MCF 10A (cell line): ENCODE measurements around the gene ERGIC1. TPM values are rescaled to one million over a fixed set of nuclear protein-coding genes. Genes with fewer than 3 reads are reported as not detected.

ENCODE experiments used
- BruUV-seq: library from RNA; stranded (reverse); fragments of 400-500 nt; replicated peaks from 2 replicates; lab custom pipeline; 2021; lab: Mats Ljungman, UMichigan
- CTCF ChIA-PET: fragments of 300-600 bp; sonication (Branson Sonifier 250); formaldehyde crosslinking; extraction: SDS; loops from one replicate; lab custom pipeline; 2021; ENCODE audit warnings: antibody characterized with exemption, inconsistent platforms; lab: Yijun Ruan, JAX
- POLR2A ChIA-PET: fragments of 300-600, 350-650 bp; sonication (Branson Sonifier 250); formaldehyde crosslinking; extraction: SDS; loops from one replicate; lab custom pipeline; 2020; ENCODE audit warnings: antibody characterized with exemption, inconsistent platforms; lab: Yijun Ruan, JAX
- DNase-seq: peaks from one replicate; pipeline ENCODE4 v3.0.0-alpha.2; 2018; ENCODE audit not compliant: unreplicated experiment
- H3K27ac Mint-ChIP-seq: one replicate; pipeline ENCODE4 v1.8.0; 2022; ENCODE audit warnings: mild to moderate bottlenecking, low read depth, mixed read lengths; ENCODE audit not compliant: unreplicated experiment
- H3K27me3 Mint-ChIP-seq: one replicate; pipeline ENCODE4 v1.8.0; 2022; ENCODE audit warnings: mixed read lengths; ENCODE audit not compliant: insufficient read depth, unreplicated experiment
- H3K36me3 Mint-ChIP-seq: one replicate; pipeline ENCODE4 v1.8.0; 2022; ENCODE audit warnings: mild to moderate bottlenecking, moderate library complexity, mixed read lengths; ENCODE audit not compliant: insufficient read depth, unreplicated experiment
- H3K4me1 Mint-ChIP-seq: one replicate; pipeline ENCODE4 v1.8.0; 2022; ENCODE audit warnings: mixed read lengths; ENCODE audit not compliant: insufficient read depth, unreplicated experiment
- H3K4me3 Mint-ChIP-seq: one replicate; pipeline ENCODE4 v1.8.0; 2022; ENCODE audit warnings: mild to moderate bottlenecking, moderate library complexity, mixed read lengths; ENCODE audit not compliant: unreplicated experiment
- H3K9me3 Mint-ChIP-seq: one replicate; pipeline ENCODE4 v1.8.0; 2022; ENCODE audit warnings: mixed read lengths; ENCODE audit not compliant: unreplicated experiment
- intact Hi-C: fragments of 100-400 bp; cut with micrococcal nuclease; formaldehyde crosslinking; loops from 2 replicates; pipeline ENCODE4 v1.14.1; 2022
- total RNA-seq: library from RNA; stranded (reverse); gene quantifications from 2 replicates; pipeline ENCODE4 v1.2.3, GENCODE V29; 2022
- TF ChIP-seq, protein P1 (sequence below): fragments of 200-600 bp; IDR thresholded peaks from one replicate; pipeline ENCODE4 v1.8.0; 2022; ENCODE audit warnings: antibody characterized with exemption, mild to moderate bottlenecking; ENCODE audit not compliant: unreplicated experiment

ERGIC1 gene
- total RNA-seq, 1 experiment from 2014 or later, result 257 TPM

DNA sequence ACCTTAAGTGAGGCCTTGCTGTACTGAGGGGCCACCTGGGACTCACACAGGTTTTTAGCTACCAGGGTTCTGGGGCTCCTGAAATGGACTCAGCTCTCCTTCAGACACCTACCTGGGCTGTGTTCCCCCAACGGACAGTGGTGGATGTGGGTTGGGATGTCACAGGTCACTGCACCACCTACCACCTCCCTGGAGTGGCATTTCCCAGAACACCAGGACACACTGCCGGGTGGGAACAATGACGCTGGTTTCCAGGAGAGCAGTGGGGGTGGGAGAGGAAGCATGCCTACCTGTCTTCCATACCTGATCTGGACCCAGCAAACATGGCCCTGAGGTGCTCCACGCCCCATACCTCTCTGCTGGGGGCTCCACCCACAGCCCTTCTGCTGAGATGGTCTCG lies 20.9 kb downstream of the ERGIC1 start:
- peak overlapping the region; percentile 51 for H3K4me3 Mint-ChIP-seq
- intact Hi-C loops, result loop anchor here (5.0 kb wide), 1 partner anchor 47 kb away; no protein-coding TSS in a partner anchor
- no peaks in the 10 kb centered on the region for H3K27me3 Mint-ChIP-seq
- BruUV-seq, result no TSS peak
- no peaks in the 10 kb centered on the region for H3K9me3 Mint-ChIP-seq
- TF ChIP-seq, protein P1, sequence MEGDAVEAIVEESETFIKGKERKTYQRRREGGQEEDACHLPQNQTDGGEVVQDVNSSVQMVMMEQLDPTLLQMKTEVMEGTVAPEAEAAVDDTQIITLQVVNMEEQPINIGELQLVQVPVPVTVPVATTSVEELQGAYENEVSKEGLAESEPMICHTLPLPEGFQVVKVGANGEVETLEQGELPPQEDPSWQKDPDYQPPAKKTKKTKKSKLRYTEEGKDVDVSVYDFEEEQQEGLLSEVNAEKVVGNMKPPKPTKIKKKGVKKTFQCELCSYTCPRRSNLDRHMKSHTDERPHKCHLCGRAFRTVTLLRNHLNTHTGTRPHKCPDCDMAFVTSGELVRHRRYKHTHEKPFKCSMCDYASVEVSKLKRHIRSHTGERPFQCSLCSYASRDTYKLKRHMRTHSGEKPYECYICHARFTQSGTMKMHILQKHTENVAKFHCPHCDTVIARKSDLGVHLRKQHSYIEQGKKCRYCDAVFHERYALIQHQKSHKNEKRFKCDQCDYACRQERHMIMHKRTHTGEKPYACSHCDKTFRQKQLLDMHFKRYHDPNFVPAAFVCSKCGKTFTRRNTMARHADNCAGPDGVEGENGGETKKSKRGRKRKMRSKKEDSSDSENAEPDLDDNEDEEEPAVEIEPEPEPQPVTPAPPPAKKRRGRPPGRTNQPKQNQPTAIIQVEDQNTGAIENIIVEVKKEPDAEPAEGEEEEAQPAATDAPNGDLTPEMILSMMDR, result no peak
- ChIA-PET CTCF (interaction anchor here (0.6 to 1.7 kb wide), 6 partner anchors 11 to 403 kb away, joined by 3 to 6 read pairs (median 3); partner anchors contain the start of gene DUSP1), POLR2A (interaction anchor here (0.6 to 19.9 kb wide), 14 partner anchors 11 to 122 kb away, joined by 3 to 431 read pairs (median 6); partner anchors contain the start of gene DUSP1)
- peaks cover 75% of the 10 kb centered on the region for H3K4me1 Mint-ChIP-seq
- no peak for DNase-seq
- peak overlapping the region; percentile 90 for H3K27ac Mint-ChIP-seq
- peaks cover 67% of the 10 kb centered on the region for H3K36me3 Mint-ChIP-seq

- Mint-ChIP-seq H3K36me3 (peaks cover 60% of the 10 kb centered on the region), H3K4me3 (no peak overlapping the region), H3K27ac (peak overlapping the region; percentile 90), H3K27me3 (no peaks in the 10 kb centered on the region), H3K9me3 (no peaks in the 10 kb centered on the region), H3K4me1 (peaks cover 76% of the 10 kb centered on the region)
- CTCF ChIA-PET, result interaction anchor here (0.6 to 1.7 kb wide), 4 partner anchors 43 to 142 kb away, joined by 3 to 5 read pairs (median 4); partner anchors contain the start of gene DUSP1
- intact Hi-C loops, result no loop called here
- TF ChIP-seq, protein P1, result no peak
- no peak for DNase-seq
- POLR2A ChIA-PET, result interaction anchor here (0.9 to 19.9 kb wide), 4 partner anchors 9 to 84 kb away, joined by 3 to 431 read pairs (median 28); partner anchors contain the start of gene DUSP1
- BruUV-seq, result no TSS peak
These were observed 21.7 kb downstream of the ERGIC1 start for GRCh38 chr5:172855597-172856292.

DNA sequence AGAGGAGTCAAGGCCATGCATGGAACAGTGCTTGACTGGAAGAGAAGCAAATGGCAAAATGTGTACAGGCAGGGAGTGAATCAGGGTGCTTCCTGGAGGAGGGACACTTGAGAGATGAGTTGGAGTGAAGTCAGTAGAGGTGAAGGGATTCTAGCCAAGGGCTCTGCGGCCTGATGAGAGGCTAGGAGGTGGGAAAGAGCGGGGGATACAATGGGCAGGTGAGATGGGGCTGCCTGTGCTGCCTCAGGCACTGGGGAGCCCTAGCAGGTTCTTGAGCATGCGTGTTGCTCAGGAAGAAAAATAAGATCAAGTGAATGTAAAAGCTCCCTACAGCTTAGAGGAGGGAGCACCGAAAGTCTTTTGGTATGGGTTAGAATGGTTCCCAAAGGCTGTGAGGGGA lies 22.3 kb downstream of the ERGIC1 start:
- no peak for DNase-seq
- ChIA-PET POLR2A (interaction anchor here (0.9 to 19.9 kb wide), 4 partner anchors 10 to 85 kb away, joined by 3 to 431 read pairs (median 28); partner anchors contain the start of gene DUSP1), CTCF (interaction anchor here (0.6 to 1.7 kb wide), 5 partner anchors 8 to 143 kb away, joined by 3 to 5 read pairs (median 4); partner anchors contain the start of gene DUSP1)
- H3K27me3 Mint-ChIP-seq, result no peaks in the 10 kb centered on the region
- H3K27ac Mint-ChIP-seq, result peak overlapping the region; percentile 90
- intact Hi-C loops, result no loop called here
- H3K4me3 Mint-ChIP-seq, result no peak overlapping the region
- no TSS peak for BruUV-seq
- TF ChIP-seq, protein P1, result no peak
- H3K9me3 Mint-ChIP-seq, result no peaks in the 10 kb centered on the region
- peaks cover 82% of the 10 kb centered on the region for H3K4me1 Mint-ChIP-seq
- H3K36me3 Mint-ChIP-seq, result peaks cover 61% of the 10 kb centered on the region

DNA sequence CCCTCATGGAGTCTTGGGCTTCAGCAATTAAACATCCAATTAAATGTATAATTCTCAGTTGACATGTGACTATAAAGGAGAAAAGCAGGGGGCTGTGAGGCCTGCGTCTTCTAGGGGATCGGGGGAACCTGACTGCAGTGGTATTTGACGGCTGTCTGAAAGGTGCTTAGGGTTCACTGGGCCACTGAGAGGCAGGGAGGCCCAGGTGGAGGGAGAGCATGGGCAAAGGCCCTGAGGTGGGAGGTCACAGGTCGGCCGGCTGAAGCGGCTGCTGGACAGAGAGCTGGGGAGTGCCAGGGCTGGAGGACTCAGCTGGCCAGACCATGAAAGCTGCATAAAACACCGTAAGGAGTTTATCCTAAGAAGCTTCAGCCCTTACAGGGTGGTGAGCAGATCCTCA lies 23.9 kb downstream of the ERGIC1 start:
- TF ChIP-seq, protein P1, result no peak
- peak overlapping the region; percentile 75 for H3K27ac Mint-ChIP-seq

More for the DNA sequence above, 23.9 kb downstream of the ERGIC1 start:
- Mint-ChIP-seq H3K4me1 (peaks cover 81% of the 10 kb centered on the region), H3K36me3 (peaks cover 61% of the 10 kb centered on the region), H3K9me3 (no peaks in the 10 kb centered on the region), H3K27me3 (no peaks in the 10 kb centered on the region), H3K4me3 (no peak overlapping the region)
- BruUV-seq, result no TSS peak
- DNase-seq, result no peak
- CTCF ChIA-PET, result interaction anchor here (0.7 to 1.7 kb wide), 2 partner anchors 75 to 92 kb away, joined by 3 to 4 read pairs; no protein-coding TSS in a partner anchor
- POLR2A ChIA-PET, result interaction anchor here (4.2 to 19.9 kb wide), 3 partner anchors 41 to 86 kb away, joined by 35 to 431 read pairs (median 60); partner anchors contain the start of gene DUSP1
- intact Hi-C loops, result no loop called here
